ENCODE measurements around the gene ASTL. TPM values are rescaled to one million over a fixed set of nuclear protein-coding genes. Genes with fewer than 3 reads are reported as not detected.

The ASTL gene
- polyA plus RNA-seq, 1 experiment, result not detected

DNA sequence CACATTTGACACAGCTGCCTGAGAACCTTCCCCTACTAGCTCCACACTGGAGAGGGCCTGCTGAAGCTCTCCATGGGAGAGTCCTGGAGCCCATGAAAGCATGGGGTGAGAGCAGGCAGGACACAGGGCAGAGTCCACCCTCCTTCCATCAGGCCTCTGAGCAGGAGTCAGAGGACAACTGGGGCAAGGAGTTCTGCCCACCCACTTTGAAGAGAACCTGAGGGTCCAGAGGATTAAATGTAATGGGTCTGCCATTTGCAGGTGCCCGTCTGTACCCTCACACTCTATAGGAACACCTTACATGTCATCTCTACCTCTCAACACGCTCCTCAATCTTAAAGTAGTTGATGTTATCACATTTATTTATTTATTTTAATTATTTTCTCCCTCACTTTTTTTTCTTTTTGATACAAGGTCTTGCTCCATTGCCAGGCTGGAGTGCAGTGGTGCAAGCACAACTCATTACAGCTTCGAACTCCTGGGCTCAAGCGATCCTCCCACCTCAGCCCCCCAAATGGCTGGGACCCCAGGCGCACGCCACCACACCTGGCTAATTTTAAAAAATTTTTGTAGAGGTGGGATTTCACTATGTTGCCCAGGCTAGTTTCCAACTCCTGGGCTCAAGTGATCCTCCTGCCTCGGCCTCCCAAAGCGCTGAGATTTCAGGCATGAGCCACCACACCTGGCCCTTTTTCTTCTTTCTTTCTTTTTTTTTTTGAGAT is 32.1 kb downstream of the ASTL start:
- POLR2A ChIA-PET, result no interaction called here
- Histone ChIP-seq H3K4me3 (ENCODE audit: low read depth, low read length) (no peak overlapping the region), H3K27me3 (ENCODE audit: control insufficient read depth, insufficient read depth, low read length) (peaks cover 10% of the 10 kb centered on the region), H3K36me3 (ENCODE audit: control insufficient read depth, insufficient read depth, low read length) (no peaks in the 10 kb centered on the region)
- TF ChIP-seq, protein P1, sequence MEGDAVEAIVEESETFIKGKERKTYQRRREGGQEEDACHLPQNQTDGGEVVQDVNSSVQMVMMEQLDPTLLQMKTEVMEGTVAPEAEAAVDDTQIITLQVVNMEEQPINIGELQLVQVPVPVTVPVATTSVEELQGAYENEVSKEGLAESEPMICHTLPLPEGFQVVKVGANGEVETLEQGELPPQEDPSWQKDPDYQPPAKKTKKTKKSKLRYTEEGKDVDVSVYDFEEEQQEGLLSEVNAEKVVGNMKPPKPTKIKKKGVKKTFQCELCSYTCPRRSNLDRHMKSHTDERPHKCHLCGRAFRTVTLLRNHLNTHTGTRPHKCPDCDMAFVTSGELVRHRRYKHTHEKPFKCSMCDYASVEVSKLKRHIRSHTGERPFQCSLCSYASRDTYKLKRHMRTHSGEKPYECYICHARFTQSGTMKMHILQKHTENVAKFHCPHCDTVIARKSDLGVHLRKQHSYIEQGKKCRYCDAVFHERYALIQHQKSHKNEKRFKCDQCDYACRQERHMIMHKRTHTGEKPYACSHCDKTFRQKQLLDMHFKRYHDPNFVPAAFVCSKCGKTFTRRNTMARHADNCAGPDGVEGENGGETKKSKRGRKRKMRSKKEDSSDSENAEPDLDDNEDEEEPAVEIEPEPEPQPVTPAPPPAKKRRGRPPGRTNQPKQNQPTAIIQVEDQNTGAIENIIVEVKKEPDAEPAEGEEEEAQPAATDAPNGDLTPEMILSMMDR (IDR thresholded peaks at IDR 0.05; ENCODE audit: insufficient read depth, low read depth, low read length), result no peak
- DNase-seq (ENCODE audit: low read depth), result no peak
- CTCF ChIA-PET, result interaction anchor here (1.1 kb wide), 1 partner anchor 11 kb away, joined by 6 read pairs; the partner anchor contains the start of gene ADRA2B

DNA sequence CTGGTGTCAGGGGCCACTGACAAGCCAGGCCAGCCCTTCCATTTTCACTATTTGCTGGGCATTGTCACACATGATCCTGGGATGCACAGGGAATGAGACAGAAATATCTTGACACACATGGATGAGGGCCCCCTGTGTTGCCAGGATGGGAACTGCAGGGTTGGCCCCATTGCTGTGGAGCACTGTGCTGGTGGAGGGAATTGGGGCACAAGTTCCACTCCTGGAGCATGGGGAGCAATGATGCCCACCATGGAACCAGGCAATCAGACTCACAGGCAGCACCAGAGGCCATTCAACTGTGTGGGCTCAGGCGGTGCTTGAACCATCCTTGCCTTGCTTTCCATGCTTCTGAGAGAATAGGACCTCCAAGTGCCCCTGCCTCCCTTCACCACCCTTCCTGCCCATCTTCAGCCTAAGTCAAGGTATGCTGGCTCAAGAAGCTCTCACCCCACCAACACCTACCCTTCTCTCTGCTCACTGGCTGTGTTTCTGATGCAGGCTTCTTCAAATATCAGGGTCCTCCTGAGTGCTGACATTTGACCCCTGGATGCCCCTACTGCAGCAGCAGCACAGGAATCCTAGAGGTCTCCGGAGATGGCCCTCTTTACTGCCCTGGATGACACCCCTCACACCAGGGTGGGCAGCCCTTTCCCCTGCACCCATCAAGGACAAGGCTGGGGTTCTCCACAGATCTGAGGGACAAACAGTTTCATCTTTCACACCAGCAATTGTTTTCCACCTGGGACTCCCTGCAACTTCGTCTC is 33.0 kb downstream of the ASTL start:
- Histone ChIP-seq H3K27me3 (ENCODE audit: control insufficient read depth, insufficient read depth, low read length) (peaks cover 7% of the 10 kb centered on the region), H3K4me3 (ENCODE audit: low read depth, low read length) (no peak overlapping the region), H3K36me3 (ENCODE audit: control insufficient read depth, insufficient read depth, low read length) (no peaks in the 10 kb centered on the region)
- ChIA-PET POLR2A (no interaction called here), CTCF (interaction anchor here (1.1 kb wide), 1 partner anchor 11 kb away, joined by 6 read pairs; the partner anchor contains the start of gene ADRA2B)
- TF ChIP-seq, protein P1 (IDR thresholded peaks at IDR 0.05; ENCODE audit: insufficient read depth, low read depth, low read length), result no peak
- DNase-seq (ENCODE audit: low read depth), result no peak

DNA sequence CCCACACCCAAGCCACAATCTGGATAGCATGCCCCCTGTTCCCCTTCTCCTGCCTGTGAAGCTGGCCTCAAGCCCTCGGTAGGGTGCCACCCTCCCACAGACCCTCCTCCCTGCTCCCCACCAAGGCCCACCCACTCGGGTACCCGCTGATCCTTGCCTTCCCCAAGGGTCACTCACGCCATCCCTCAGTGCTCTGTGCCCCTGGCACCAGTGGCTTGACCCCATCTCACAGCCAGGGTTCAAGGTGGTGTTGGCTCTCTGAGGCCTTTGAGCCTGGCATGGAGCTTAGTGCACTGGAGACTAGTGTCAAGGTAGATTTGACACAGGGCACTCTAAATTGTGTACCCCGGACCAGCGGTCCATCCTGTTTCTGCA is 33.8 kb downstream of the ASTL start:
- H3K27me3 ChIP-seq (ENCODE audit: control insufficient read depth, insufficient read depth, low read length), result peaks cover 5% of the 10 kb centered on the region; the same call in 1 of the 2 replicates
- DNase-seq (ENCODE audit: low read depth), result no peak
- H3K36me3 ChIP-seq (ENCODE audit: control insufficient read depth, insufficient read depth, low read length), result no peaks in the 10 kb centered on the region
- H3K4me3 ChIP-seq (ENCODE audit: low read depth, low read length), result no peak overlapping the region
- TF ChIP-seq, protein P1 (IDR thresholded peaks at IDR 0.05; ENCODE audit: insufficient read depth, low read depth, low read length), result no peak
- ChIA-PET CTCF (interaction anchor here (1.2 kb wide), 1 partner anchor 13 kb away, joined by 6 read pairs; the partner anchor contains the start of gene ADRA2B), POLR2A (no interaction called here)

DNA sequence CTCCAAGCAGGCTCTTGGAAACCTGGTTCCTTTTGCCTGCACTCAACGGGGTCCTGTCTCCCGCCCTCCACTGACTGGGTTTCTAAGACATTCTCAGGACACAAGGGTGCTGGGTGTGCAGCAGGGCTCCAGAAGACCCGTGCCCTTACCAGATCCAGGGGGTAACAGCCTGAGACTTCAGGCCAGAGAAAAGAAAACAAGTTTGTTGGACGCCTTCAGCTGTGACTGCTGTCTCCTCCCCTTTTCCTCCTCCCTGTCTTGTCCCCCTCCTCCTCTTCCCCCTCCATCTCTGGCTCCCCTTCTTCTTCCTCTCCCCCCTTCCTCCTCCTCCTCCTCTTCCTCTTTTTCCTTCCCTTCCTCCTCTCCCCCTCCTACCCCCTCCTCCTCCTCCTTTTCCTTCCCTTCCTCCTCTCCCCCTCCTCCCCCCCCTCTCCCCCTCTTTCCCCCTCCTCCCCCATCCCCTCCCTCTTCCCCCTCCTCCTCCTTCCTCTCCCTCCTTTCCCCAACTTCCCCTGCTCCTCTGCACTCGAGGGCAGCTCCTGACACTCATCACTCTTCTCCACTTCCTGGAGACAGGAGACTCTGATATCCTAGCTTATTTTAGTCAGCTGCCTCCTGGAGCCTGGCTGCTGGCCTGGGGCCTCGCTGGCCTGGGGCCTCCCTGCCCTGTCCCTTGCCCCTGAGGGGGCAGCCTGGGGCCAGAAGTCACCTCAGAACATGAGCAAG is 34.4 kb downstream of the ASTL start:
- TF ChIP-seq, protein P1 (IDR thresholded peaks at IDR 0.05; ENCODE audit: insufficient read depth, low read depth, low read length), result no peak
- Histone ChIP-seq H3K36me3 (ENCODE audit: control insufficient read depth, insufficient read depth, low read length) (no peaks in the 10 kb centered on the region), H3K27me3 (ENCODE audit: control insufficient read depth, insufficient read depth, low read length) (peaks cover 4% of the 10 kb centered on the region; the same call in 1 of the 2 replicates), H3K4me3 (ENCODE audit: low read depth, low read length) (no peak overlapping the region)
- POLR2A ChIA-PET, result no interaction called here
- no peak for DNase-seq (ENCODE audit: low read depth)
- CTCF ChIA-PET, result interaction anchor here (1.2 kb wide), 1 partner anchor 13 kb away, joined by 6 read pairs; the partner anchor contains the start of gene ADRA2B
